Adrenal gland (tissue), 5 donors: ENCODE measurements around the gene MDC1.

Experiments used
- CTCF ChIP-seq, 6 experiments: fragments of 450-650 bp in 4 of 6; fragments of 200-600 bp in 2 of 6; sonication (generic) in 1 of 6; IDR thresholded peaks; 1 replicate in 5 of 6; 2 replicates in 1 of 6; pipeline versions ENCODE4 v1.5.1 to v1.8.0; 2016 to 2021; ENCODE audit warnings: antibody characterized with exemption in 6 of 6, mild to moderate bottlenecking in 2 of 6, moderate library complexity in 1 of 6
- POLR2A ChIP-seq, 2 donors: fragments of 450-650 bp; IDR thresholded peaks; one replicate each; pipeline ENCODE4 v1.6.1; 2017; ENCODE audit warnings: antibody characterized with exemption in 2 of 2, mild to moderate bottlenecking in 2 of 2, moderate library complexity in 1 of 2
- donor health status: DM: no; HTN: no; CAD: no.

GRCh38 chr6:30747902-30748769 is 31.1 kb upstream of the MDC1 start:
- TF ChIP-seq POLR2A (IDR thresholded peaks at IDR 0.05) (no peak), CTCF (IDR thresholded peaks at IDR 0.05) (no peak)
